Hippocampal formation (tissue), 2 donors: ENCODE data around the gene PNMA1.

Experiments
- DNase-seq, 2 donors: peaks; one replicate each; lab custom pipeline; 2025; lab: John Stamatoyannopoulos, UW

The PNMA1 gene, protein sequence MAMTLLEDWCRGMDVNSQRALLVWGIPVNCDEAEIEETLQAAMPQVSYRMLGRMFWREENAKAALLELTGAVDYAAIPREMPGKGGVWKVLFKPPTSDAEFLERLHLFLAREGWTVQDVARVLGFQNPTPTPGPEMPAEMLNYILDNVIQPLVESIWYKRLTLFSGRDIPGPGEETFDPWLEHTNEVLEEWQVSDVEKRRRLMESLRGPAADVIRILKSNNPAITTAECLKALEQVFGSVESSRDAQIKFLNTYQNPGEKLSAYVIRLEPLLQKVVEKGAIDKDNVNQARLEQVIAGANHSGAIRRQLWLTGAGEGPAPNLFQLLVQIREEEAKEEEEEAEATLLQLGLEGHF

DNA sequence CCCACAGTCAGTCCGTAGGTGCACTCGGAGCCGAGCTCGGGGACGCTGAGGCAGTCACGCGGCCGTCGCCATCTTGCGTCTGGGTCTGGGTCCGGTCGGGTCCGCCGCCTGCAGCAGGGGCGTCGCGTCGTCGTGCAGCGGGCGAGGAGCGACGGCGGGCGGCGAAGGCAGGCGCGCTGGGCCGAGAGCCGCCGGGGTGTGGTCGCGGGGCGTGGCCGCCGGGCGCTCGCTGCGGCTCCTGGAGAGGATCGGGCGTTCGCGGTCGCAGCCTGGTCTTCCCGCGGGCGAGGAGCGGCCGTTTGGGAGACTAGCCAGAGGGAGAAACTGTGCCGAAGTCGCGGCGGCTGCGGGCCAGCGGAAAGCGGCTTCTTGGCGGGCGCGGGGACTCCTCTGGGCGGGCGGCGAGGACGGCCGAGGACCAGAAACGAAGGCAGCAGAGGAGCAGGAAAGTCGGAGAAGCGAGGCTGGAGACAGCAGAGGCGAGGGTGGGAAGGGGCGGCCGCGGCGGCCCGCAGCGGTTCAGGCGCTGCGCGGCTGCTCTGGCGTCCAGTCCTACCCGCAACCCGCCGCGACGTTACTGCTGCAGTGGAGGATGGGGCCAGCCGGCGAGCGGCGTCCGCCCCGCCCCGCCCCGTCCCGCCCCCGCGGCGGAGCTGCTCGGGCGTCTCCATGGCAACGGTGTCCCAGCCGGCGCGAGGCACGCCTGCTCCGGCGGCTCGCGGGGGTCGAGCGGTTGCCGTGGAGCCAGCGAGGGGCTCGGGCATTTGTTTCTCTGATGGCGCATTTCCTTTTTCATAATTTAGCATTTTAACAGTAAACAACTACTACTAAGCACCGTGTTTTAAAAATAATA is at the start of gene PNMA1:
Gene PNMA1, minus strand, starts transcription at position 582 of the 853 bp plus-strand sequence. CDS start 745 bp downstream, outside the sequence.
- DNase-seq: peak; percentile 85 to 86

DNA sequence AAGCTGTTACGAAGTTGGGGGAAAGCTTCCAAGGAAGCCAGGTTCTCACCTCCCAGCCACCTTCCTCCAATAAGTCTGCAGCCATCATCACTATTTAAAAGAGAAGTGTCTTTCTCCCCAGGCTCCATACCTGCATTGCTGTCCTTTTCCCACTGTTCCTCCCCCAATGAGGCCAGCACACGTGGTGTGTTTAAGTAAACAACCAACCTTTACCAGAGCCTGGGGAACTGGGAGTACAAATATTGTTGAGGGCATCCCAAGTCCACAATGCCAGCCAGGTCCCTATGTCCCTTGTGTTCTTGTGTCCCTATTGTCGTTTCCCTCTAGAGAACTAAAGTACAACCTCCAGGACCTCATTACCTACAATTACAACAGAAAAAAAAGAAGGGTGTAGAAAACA is 49.2 kb upstream of the PNMA1 start:
- no peak for DNase-seq

DNA sequence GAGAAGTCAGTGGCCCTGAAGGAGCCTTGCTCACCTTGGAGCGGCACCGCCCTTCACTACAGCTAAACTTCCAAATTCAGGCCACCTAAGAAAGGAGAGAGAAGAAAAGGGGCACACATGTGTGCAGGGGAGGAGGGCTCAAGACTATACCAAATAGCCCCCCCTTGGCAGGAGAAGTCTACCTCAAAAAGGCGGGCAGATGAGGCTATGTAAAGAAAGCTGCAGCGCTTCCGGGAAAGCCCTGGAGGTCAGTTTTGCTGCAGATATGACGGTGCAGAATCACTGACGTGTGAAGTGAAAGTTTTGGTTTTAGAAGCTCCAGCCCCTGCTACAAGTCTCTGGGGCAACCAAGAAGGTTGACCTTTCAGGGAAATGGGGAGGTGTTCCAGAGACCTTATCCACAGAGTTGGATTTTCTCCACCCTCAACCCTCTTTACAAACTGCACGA is 48.2 kb upstream of the PNMA1 start:
- DNase-seq: no peak

DNA sequence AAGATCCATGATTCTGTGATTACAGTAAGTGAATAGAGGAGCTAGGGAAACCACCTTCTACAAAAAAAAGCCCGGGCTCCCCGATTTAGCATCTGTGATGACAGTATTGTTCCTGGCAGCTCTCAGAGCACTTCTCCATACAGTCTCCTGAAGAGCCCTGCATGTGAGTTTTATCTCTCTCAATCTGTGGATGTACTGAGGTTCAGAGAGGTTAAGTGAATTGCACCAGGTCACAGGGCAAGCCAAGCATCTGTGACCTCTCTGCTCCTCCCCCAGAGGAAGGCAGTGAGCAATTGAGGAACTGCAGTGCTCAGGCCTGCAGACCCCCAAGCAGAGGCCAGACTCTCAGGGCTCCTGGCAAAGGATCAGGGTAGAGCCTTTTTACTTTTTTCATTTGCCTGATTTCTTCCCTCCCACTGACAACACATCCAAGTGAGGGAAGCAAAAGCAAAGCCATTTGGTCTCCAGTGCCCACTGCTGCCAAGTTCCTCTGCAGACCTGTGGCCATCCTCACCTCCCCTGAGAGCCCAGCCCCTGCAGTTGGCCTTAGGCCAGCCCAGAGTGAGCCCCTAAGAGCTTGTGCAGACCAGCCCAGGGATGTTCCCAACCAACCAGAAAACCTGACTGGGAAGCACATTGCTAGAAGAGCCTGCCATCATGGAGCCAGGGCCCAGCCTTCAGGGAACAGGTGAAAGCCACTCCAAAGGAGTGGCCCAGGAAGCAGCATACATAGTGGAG is 47.6 kb upstream of the PNMA1 start:
- DNase-seq: no peak

DNA sequence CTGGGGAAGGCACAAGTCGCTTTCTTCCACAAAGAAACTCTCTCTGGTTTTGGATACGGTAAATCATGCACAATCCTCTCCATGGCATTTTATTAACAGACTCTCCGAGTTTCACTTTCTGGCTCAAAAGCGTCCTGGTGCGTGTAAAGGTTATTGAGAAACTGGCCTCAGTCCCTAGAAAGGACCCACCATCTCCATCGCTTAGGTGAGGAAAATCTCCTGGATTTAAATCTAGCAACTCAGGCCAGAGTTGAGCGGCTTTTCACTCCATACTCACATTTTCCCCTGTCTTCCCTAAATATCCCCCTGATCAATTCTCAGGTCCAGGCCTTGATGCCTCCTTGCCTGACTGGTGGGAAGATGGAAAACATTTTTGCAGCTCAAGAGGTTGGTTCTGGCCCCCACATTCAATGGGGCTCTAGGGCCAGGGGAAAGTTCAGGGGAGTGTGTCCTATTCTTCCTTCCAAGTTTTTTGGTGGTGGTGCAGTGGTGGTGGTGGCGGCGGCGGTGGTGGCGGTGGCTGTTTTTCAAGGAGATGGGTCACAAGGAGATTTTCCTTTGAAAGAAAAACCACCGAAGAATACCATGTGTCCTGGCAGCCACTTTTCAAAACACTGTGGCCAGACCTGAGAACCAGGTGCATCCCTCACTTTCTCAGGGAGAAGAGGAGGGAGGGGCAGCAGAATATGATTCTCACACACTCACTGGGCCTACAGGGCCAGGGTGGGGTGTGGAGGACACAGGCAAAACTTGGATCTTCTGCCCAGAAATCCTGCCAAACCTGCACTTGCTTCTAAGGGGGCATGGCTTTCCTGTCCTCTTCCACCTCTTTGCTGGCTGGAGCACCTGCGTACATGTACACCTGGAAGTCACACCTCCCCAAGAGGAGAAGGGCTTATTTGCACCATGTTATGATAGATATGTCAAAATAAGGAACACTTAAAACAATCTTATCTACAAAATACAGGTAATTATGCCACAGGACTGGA is 46.7 kb upstream of the PNMA1 start:
- no peak for DNase-seq

DNA sequence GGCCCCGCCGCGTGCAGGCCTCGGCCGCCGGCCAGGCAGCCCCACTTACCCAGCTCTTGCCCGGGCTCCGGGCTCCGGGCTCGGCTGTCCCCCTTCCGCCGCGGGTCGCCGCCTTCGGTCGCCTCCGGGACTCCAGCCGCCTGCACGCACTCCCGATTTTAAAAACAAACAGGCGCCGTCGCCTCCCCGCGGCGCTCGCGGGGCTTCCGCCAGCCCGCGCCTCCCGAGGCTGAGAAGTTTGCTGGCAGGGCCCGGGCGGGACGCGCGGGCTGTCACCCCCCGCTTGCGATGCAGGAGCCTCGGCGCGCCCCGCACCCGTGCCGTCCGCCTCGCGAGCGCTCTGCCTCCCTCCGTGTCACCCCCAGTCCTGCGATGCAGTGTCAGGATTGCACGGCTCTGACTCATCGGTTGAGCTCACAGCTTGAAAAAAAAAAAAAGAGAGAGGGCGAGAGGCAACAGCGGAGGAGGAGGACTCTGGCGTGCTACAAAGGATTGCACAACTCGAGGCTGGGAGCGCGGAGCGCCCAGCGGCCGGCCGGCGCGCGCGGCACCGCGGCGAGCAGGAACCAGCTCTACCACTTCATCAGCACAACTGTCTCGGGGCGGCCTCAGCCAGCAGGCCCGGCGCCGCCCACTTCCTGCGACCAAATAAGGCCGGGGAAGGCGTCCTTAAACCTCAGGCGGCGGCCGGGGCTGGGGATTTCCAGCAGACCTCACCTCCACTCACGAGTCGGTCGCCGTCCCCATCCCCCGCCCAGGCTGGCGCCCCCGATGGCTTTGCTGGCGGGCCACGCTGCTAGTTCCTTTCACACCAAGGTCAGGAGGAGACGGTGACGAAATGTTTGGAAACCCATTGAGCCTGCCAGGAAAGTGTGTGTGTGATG is 45.8 kb upstream of the PNMA1 start:
- DNase-seq: peak; percentile 80 to 91

DNA sequence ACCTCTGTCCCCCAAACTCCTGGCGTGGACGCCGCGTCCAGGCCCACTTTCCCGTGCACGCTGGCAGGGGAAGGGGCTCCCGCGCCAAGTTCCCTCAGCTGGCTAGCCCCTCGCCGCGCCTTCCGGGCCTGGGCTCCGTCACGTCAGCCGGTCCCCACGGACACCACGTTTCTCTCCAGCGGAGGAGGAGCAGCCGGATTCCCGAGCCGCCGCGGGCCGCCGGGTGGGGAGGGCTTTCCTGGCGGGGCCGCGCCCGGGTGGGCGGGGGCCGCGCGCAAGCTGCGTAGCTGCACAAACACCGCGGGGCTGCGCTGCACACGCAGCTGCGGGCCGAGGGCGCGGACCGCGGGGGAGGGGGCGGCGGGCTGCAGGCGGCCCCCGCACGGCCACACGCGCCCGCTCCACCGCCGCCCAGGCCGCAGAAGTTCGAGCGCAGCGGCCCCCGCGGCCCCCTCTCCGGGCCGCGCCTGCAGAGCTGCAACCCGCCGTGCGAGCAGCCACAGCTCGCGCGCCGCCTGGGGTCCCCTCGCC is 45.1 kb upstream of the PNMA1 start:
- peak; percentile 9 to 46 for DNase-seq

DNA sequence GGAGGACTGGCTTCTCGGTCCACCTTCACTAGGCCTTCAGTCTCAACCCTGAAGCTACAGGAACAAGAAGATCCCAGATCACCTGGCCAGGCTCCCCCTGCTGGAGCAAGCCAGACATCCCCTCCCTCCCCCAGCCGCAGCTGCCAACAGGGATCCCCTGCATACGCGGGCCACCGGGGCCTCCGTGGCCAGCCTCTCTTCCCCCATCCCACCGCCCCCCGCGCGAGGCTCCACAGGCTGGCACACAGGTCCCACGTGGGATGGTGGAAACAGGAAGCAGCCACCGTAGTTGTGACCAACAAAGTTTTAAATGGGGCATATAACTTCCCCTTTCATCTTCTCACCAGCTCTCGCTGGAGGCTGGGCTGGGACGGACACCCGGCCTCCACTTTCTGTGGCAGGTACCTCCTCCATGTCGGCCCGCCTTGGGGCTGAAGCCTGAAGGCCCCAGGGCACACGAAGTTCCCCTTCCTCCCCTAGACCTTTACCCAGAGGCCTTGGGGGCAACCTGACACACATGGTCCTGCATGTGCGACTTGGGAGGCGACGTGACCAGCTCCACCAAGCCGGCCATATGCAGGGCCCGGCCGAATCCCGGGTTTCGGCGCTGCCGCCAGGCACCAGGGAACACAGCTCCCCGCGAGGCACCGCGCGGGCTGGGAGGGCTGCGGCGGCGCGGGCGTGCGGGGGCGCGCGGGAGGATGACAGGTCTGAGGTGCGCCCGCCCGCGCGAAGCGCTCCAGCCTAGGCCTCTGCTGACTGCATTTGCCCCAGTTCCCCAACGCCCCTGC is 44.4 kb upstream of the PNMA1 start:
- DNase-seq: peak; percentile 11 to 51

DNA sequence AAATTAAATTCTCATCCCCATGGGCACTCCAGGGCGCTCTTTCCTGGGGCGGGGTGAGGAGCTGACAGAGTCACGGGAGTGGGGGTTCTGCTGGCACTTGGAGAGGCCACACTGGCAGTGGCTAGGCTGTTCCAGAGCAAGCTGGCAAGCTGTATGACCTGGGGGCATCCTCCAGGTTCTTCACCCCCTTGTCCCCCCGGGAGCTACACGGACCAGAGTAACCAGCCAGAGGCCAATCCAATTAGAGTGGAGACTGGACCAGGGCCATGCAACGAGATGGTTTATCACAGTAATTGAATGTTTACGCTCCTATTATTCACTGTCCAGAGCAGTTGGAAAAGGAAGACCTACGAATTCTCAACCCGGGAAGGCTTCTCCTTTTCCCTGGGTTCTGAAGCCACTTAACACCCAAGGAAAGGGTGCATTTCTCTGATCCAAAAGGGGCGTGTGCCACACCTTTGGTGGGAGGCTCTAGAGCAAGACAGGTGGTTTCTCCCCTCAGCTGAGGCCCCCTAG is 43.8 kb upstream of the PNMA1 start:
- DNase-seq: no peak

DNA sequence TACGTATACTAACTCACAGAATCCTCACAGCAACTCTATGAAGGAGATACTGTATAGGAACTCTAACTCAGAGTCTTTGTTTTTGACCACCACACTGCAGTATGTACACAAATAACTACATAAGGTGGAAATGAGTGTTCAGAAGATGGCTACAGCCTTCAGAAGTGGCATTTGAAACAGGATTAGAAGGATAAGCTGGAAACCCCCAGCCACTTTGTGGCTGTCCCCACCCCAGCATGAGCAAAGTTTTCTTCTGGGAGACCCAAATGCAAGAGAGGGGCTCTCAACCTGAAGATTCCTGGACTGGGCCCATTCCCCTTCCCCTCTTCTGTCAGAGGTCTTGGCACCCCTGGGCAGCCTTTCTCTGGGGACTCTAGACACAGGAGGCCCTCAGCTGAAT is 43.2 kb upstream of the PNMA1 start:
- no peak for DNase-seq

DNA sequence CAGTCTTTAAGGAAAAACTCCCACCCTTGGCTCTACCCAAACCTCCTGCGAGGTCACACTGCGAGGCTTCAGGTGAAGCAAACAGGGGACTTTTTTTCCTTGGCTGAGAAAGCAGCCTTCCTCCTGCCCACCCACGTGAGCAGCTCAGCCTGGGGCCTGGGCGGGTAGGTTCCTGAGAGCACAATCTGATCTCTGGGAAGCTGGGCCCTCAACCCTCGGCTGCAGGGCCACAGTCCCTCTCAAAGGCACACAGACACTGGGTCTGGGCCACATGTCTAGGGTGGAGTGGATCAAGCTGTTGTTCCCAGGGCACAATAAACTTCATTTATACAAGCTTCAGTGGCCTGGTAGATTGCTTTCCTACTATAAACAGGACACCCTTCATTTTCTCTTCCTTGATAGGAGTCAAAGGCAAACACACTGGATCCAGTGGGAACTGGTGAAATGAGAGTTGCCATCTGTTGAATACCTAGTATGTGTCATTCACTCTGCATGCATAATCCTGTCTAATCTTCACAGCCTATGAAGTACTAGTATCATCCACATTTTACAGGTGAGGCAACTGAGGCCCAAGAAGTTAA is 41.3 kb upstream of the PNMA1 start:
- peak; percentile 37 to 58 for DNase-seq

DNA sequence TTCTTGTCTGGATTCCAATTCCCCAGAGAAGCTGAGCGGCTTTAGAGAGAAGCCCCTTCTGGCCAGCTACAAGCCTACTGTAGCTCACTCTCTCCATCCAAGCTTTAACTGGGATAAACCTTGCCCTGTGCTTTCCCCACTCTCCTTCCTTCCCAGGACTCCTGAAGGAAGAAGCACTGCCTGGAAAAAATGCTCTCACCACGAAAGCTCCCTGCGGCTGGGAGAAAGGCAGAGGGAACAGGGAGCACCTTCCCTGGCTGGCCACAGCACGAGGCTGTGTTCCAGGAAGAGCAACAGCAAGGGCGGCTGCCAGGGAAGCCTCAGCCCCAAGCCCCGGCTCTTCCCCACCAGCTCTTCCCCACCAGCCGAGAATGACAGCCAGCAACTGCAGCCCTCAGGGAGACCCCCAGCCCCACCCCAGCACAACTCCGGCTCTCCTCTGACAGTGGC is 40.8 kb upstream of the PNMA1 start:
- DNase-seq: peak; percentile 14 to 17

DNA sequence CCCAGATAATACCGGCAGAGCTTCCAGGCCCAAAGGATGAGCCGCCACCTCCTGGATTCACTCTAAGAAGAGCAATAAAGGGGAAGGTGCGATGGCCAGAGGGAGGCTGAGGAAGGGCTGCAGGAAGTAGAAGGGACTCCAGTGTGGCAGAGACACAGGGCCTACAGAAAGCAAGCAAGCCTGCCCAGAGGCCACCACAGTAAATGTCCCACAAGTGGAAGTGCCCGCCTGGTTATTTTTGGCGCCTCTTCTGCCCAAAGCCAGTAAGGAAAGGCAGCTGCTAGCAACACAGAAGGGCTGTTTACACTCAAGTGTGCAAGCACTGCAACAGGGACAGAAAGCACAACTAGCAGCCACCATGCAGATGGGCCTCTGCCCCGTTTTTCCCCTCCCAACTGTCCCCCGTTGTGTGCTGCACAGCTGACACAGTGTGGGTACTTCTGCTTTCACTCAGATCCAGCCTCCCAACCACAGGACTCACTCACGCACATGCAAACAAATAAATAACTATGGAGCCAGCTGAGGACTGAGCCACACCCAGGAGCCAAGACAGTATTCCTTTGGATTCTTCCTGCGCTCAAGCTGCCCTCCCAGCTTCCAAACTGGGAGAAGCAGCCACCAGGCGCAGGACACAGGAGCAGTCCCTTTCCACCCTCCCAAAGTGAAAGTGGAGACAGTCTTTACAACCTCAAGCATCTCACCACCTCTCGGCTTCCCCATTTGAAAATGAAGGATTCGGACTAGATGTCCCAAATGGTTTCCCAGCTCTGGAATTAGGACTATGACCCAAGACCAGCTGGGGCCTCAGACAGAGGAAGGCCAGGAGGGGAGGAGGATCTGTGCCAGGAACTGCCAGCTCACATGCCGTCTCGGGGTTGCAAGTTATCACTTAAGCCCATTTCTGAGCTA is 40.0 kb upstream of the PNMA1 start:
- DNase-seq: peak; percentile 53 to 58

DNA sequence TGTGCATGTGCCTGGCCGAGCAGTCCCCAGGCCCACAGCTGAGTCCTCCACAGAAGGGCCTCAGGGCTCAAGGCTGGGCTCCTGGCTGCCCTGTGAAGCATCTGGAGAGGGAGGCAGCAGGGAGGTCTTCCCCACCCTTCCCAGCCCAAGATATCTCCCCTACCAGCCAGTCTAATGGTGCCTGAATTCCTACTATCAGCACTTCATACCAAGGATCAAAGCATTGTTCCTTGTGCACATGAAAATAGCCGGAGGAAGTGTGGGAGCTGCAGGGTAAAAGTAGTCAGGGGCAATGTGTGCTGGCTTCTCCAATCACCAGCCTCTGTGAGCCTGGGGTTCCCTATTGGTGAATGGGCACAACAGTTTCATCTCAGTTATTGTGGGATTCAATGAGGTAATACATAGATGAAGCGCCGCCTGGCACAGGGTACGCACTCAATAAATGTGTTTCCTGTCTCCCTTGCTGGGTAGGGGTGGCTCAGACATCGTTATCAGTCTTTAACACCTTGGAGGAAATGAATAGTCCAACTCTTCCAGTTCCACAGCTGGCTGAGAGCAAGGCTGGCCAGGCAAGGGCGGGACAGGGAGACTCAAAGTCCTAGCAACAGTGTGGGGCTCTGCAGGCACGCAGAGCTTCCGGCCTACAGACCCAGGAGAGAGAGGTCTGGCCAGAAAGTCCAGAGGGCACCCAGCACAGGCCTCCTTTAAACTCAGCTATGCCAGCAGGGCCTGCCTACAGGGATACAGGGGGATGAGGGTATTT is 39.1 kb upstream of the PNMA1 start:
- DNase-seq: peak in 1 of 2 donors; percentile 40

DNA sequence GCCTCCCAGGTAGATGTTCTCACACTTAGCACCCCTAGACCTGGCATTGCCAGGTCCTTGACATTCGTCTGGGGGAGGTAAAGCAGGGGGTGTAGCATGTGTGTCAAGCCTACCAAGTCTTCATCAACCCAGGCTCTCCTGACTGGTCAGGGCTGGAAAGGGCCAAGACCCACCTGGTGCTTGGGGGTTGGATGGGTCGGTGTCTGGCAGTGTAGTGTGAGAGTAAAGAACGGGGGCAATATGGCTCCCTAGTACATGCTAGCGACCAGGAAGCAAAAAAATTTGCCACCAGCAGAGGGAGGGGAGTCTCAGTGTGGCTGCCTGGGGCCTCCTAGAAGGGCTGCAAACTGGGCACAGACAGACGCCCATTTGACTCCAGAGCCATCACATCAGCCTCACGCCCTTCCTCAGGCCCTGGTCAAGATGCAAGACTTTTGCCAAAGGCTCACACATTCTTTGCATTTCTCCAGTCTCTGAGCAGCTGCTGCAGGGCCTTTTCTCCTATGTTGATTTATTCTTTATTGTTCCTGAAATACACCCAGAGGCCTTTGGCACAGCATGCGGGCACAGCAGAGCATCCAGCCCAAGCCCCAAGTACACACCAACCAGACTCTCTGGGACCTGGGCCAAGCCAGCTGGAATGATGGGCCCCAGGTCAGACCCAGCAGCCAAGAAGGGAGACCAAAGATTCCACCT is 38.3 kb upstream of the PNMA1 start:
- DNase-seq: peak in 1 of 2 donors; percentile 22
